IMR-90 (cell line): ENCODE results near the gene OSBPL1A. TPM values are rescaled to one million over a fixed set of nuclear protein-coding genes. Genes with fewer than 3 reads are reported as not detected.

Source experiments
- ATAC-seq: fragments of 200-7000 bp; cut with Tn5 transposase; 2 replicates; pipeline ENCODE4 v1.9.1; 2020; ENCODE audit warnings: low read depth, mild to moderate bottlenecking, moderate library complexity
- BruUV-seq: library from RNA; stranded (reverse); fragments of 400-500 nt; replicated peaks from 2 replicates; lab custom pipeline; 2021; lab: Mats Ljungman, UMichigan
- CTCF ChIA-PET: fragments of 300-600 bp; formaldehyde crosslinking; extraction: SDS; loops from one replicate; lab custom pipeline; 2021; ENCODE audit warnings: antibody characterized with exemption; lab: Yijun Ruan, JAX
- POLR2A ChIA-PET: fragments of 300-600 bp; sonication (Branson Sonifier 250); formaldehyde crosslinking; loops from one replicate; lab custom pipeline; 2022; ENCODE audit warnings: antibody characterized with exemption; ENCODE audit not compliant: unreplicated experiment; lab: Charles Lee
- DNase-seq: peaks from one replicate; pipeline ENCODE4 v3.0.0; 2013
- H2AFZ ChIP-seq: replicated peaks from 2 replicates; pipeline ENCODE3; 2013; ENCODE audit warnings: low read length, mild to moderate bottlenecking; ENCODE audit not compliant: poor library complexity
- H2AK5ac ChIP-seq: 2 replicates; pipeline ENCODE4 v1.6.1; 2013; ENCODE audit warnings: low read depth, low read length, inconsistent platforms
- H2AK9ac ChIP-seq: replicated peaks from 2 replicates; pipeline ENCODE3; 2013; ENCODE audit warnings: mild to moderate bottlenecking, low read depth, low read length, moderate library complexity; ENCODE audit not compliant: poor library complexity
- H2BK120ac ChIP-seq: 2 replicates; pipeline ENCODE4 v1.6.1; 2013; ENCODE audit warnings: low read depth, low read length, inconsistent platforms
- H2BK15ac ChIP-seq: 3 replicates; pipeline ENCODE4 v1.6.1; 2013; ENCODE audit warnings: low read depth, low read length, inconsistent platforms
- H2BK20ac ChIP-seq: 2 replicates; pipeline ENCODE4 v1.6.1; 2013; ENCODE audit warnings: low read depth, mild to moderate bottlenecking, inconsistent platforms, low read length, moderate library complexity
- H2BK5ac ChIP-seq: 2 replicates; pipeline ENCODE4 v1.6.1; 2013; ENCODE audit warnings: mild to moderate bottlenecking, low read depth, low read length, inconsistent platforms; ENCODE audit not compliant: poor library complexity, severe bottlenecking
- H3K14ac ChIP-seq: replicated peaks from 2 replicates; pipeline ENCODE4 v1.6.1; 2013; ENCODE audit warnings: low read depth, low read length, inconsistent platforms
- H3K18ac ChIP-seq: 2 replicates; pipeline ENCODE4 v1.6.1; 2013; ENCODE audit warnings: low read depth, low read length, control low read depth
- H3K23ac ChIP-seq: 2 replicates; pipeline ENCODE4 v1.6.1; 2013; ENCODE audit warnings: low read depth, low read length, inconsistent platforms
- H3K27ac ChIP-seq: 2 replicates; pipeline ENCODE4 v1.5.1; 2013; ENCODE audit warnings: mild to moderate bottlenecking, control low read depth, low read length; ENCODE audit not compliant: insufficient read depth
- H3K27me3 ChIP-seq: 2 replicates; pipeline ENCODE4 v1.6.1; 2013; ENCODE audit warnings: low read length; ENCODE audit not compliant: control insufficient read depth, insufficient read depth
- H3K36me3 ChIP-seq: 2 replicates; pipeline ENCODE4 v1.6.1; 2013; ENCODE audit warnings: low read length, mixed read lengths; ENCODE audit not compliant: control insufficient read depth, insufficient read depth
- H3K4ac ChIP-seq: 2 replicates; pipeline ENCODE4 v1.6.1; 2013; ENCODE audit warnings: low read depth, low read length, inconsistent platforms
- H3K4me1 ChIP-seq: 2 replicates; pipeline ENCODE4 v1.6.1; 2013; ENCODE audit warnings: low read length, mixed read lengths; ENCODE audit not compliant: control insufficient read depth, insufficient read depth
- H3K4me2 ChIP-seq: 2 replicates; pipeline ENCODE4 v1.6.1; 2013; ENCODE audit warnings: low read depth, mild to moderate bottlenecking, control low read depth, low read length, moderate library complexity
- H3K4me3 ChIP-seq: 2 replicates; pipeline ENCODE4 v1.5.1; 2013; ENCODE audit warnings: low read depth, mild to moderate bottlenecking, control low read depth, low read length, moderate library complexity; ENCODE audit not compliant: insufficient read depth
- H3K56ac ChIP-seq: 2 replicates; pipeline ENCODE4 v1.6.1; 2013; ENCODE audit warnings: low read length, inconsistent platforms; ENCODE audit not compliant: insufficient read depth; ENCODE audit errors: extremely low read depth
- H3K79me1 ChIP-seq, 2 experiments: 2 replicates each; pipeline ENCODE4 v1.6.1; 2013; ENCODE audit warnings: low read length in 2 of 2, inconsistent platforms in 1 of 2, low read depth in 1 of 2
- H3K9ac ChIP-seq: 2 replicates; pipeline ENCODE4 v1.6.1; 2013; ENCODE audit warnings: low read depth, low read length, control low read depth
- H3K9me1 ChIP-seq: 2 replicates; pipeline ENCODE4 v1.6.1; 2013; ENCODE audit warnings: low read length, inconsistent platforms; ENCODE audit not compliant: insufficient read depth
- H3K9me3 ChIP-seq: 2 replicates; pipeline ENCODE4 v1.6.1; 2013; ENCODE audit warnings: low read length; ENCODE audit not compliant: control insufficient read depth, insufficient read depth
- H4K20me1 ChIP-seq: 2 replicates; pipeline ENCODE4 v1.6.1; 2013; ENCODE audit warnings: low read length, inconsistent platforms; ENCODE audit not compliant: insufficient read depth
- H4K5ac ChIP-seq: 2 replicates; pipeline ENCODE4 v1.6.1; 2013; ENCODE audit warnings: mild to moderate bottlenecking, low read depth, low read length, control low read depth
- H4K8ac ChIP-seq, 2 experiments: 2 replicates each; pipeline ENCODE4 v1.6.1; 2013; ENCODE audit warnings: low read depth in 2 of 2, low read length in 2 of 2, control low read depth in 1 of 2, inconsistent platforms in 1 of 2
- H4K91ac ChIP-seq: 2 replicates; pipeline ENCODE4 v1.6.1; 2013; ENCODE audit warnings: low read depth, low read length, inconsistent platforms; ENCODE audit not compliant: insufficient read depth
- BHLHE40 ChIP-seq: fragments of 150-350 bp; IDR thresholded peaks from 2 replicates; pipeline ENCODE4 v1.6.1; 2016; ENCODE audit warnings: mild to moderate bottlenecking, low read depth, low read length
- CEBPB ChIP-seq: IDR thresholded peaks from 2 replicates; pipeline ENCODE4 v1.6.1; 2012; ENCODE audit warnings: low read depth, low read length, improper control_type of control experiment
- CHD1 ChIP-seq: IDR thresholded peaks from 2 replicates; pipeline ENCODE4 v1.6.1; 2012; ENCODE audit warnings: low read depth, low read length, improper control_type of control experiment
- MAFK ChIP-seq: IDR thresholded peaks from 2 replicates; pipeline ENCODE4 v1.6.1; 2012; ENCODE audit warnings: low read depth, low read length, improper control_type of control experiment
- MXI1 ChIP-seq: IDR thresholded peaks from 2 replicates; pipeline ENCODE4 v1.6.1; 2012; ENCODE audit warnings: low read depth, mild to moderate bottlenecking, low read length, moderate library complexity, borderline replicate concordance
- NFE2L2 ChIP-seq: fragments of 150-350 bp; IDR thresholded peaks from 2 replicates; pipeline ENCODE4 v1.6.1; 2016; ENCODE audit warnings: low read depth, mild to moderate bottlenecking, low read length
- POLR2A ChIP-seq: IDR thresholded peaks from 2 replicates; pipeline ENCODE4 v1.6.1; 2012; ENCODE audit warnings: mild to moderate bottlenecking, low read depth, low read length
- RAD21 ChIP-seq: IDR thresholded peaks from 2 replicates; pipeline ENCODE4 v1.6.1; 2012; ENCODE audit warnings: low read length, improper control_type of control experiment
- RCOR1 ChIP-seq: IDR thresholded peaks from 2 replicates; pipeline ENCODE4 v1.6.1; 2012; ENCODE audit warnings: mild to moderate bottlenecking, low read length, improper control_type of control experiment; ENCODE audit not compliant: insufficient replicate concordance
- SMC3 ChIP-seq: fragments of 150-350 bp; IDR thresholded peaks from 2 replicates; pipeline ENCODE4 v1.6.1; 2016; ENCODE audit warnings: low read depth, mild to moderate bottlenecking, antibody characterized with exemption, low read length, moderate library complexity
- dilution Hi-C: fragments of 300-500 bp; cut with HindIII; formaldehyde crosslinking; loops from one replicate; pipeline ENCODE4 v1.14.3; 2018; ENCODE audit warnings: low sequenced_read_pairs; ENCODE audit not compliant: unreplicated experiment
- in situ Hi-C: fragments of 300-500 bp; cut with MboI; formaldehyde crosslinking; loops from 3 replicates; pipeline ENCODE4 v1.14.3; 2019; ENCODE audit warnings: low sequenced_read_pairs, inconsistent platforms, mixed read lengths
- intact Hi-C: fragments of 100-400 bp; cut with micrococcal nuclease; formaldehyde crosslinking; loops from 2 replicates; pipeline ENCODE4 v1.10.0; 2022
- polyA plus RNA-seq, 3 experiments: library from polyadenylated mRNA; depleted of rRNA; stranded (reverse); fragments of >200 nt; gene quantifications; 2 replicates each; pipeline ENCODE4 v1.2.3, GENCODE V29; 2012; ENCODE audit warnings: low replicate concordance in 1 of 3
- total RNA-seq: library from RNA; depleted of rRNA; stranded (reverse); fragments of >200 nt; gene quantifications from 2 replicates; pipeline ENCODE4 v1.2.3, GENCODE V29; 2012
- TF ChIP-seq, protein P1 (sequence below): fragments of 150-350 bp; IDR thresholded peaks from 2 replicates; pipeline ENCODE4 v1.6.1; 2017; ENCODE audit warnings: mild to moderate bottlenecking, antibody characterized with exemption, low read length, low read depth
- TF ChIP-seq, protein P2 (sequence below): conservative IDR thresholded peaks from 2 replicates; pipeline ENCODE4 v1.5.1; 2012; ENCODE audit warnings: mild to moderate bottlenecking, low read depth, low read length, improper control_type of control experiment

The OSBPL1A gene
- total and polyA plus RNA-seq, 2 of the 4 experiments (the other 2 are of a cell fraction), result 29.4 to 70.4 TPM

DNA sequence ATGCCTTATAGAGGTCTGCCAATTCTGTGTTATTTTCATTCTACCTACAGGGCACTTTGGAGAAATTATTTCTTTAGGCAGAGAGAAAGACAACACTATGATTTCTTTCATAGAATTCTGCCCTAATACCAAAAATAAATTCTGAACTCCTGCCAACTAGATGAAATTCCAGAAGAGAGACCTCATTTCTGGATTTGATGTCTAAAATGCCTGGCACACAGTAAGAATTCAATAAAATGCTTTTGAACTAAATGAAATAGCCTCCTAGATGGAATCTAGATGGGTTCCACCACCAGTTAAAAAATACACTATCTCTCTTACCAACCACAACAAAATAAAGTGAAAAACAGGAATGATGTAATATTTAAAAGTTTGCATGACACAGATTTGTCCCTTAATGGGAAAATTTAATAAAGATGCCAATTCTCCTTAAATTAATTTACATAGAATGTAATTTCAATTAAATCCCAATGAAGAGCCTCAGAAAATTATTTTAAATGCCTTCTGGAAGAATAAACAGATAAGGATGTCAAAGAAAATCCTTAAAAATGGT is 75.0 kb downstream of the OSBPL1A start:
- Histone ChIP-seq H4K5ac (no peak overlapping the region), H3K14ac (no peak overlapping the region), H3K23ac (no peak overlapping the region), H3K9me3 (no peaks in the 10 kb centered on the region), H2BK5ac (no peak overlapping the region), H2AK9ac (no peak overlapping the region), H2AFZ (no peak overlapping the region), H3K79me1 (no peaks in the 10 kb centered on the region), H4K91ac (no peak overlapping the region), H3K18ac (no peak overlapping the region), H3K9ac (no peak overlapping the region), H2BK20ac (no peak overlapping the region), H4K20me1 (no peaks in the 10 kb centered on the region), H2BK15ac (no peak overlapping the region), H3K36me3 (no peaks in the 10 kb centered on the region), H3K4me1 (no peaks in the 10 kb centered on the region), H2AK5ac (no peak overlapping the region), H4K8ac (no peak overlapping the region), H3K4ac (no peak overlapping the region), H3K27ac (no peak overlapping the region), H3K56ac (no peak overlapping the region), H3K4me3 (no peak overlapping the region), H2BK120ac (no peak overlapping the region), H3K27me3 (no peaks in the 10 kb centered on the region), H3K4me2 (no peak overlapping the region), H3K9me1 (no peaks in the 10 kb centered on the region)
- ChIA-PET CTCF (no interaction called here), POLR2A (no interaction called here)
- ATAC-seq, result peak; percentile 63
- BruUV-seq, result no TSS peak
- in situ Hi-C loops, result no loop called here
- dilution Hi-C loops, result no loop called here
- TF ChIP-seq NFE2L2 (no peak), SMC3 (no peak), MXI1 (no peak), CHD1 (no peak), RAD21 (no peak), MAFK (no peak), POLR2A (no peak), RCOR1 (no peak), CEBPB (no peak), BHLHE40 (no peak)
- TF ChIP-seq, protein P1, sequence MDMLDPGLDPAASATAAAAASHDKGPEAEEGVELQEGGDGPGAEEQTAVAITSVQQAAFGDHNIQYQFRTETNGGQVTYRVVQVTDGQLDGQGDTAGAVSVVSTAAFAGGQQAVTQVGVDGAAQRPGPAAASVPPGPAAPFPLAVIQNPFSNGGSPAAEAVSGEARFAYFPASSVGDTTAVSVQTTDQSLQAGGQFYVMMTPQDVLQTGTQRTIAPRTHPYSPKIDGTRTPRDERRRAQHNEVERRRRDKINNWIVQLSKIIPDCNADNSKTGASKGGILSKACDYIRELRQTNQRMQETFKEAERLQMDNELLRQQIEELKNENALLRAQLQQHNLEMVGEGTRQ, result no peak
- TF ChIP-seq, protein P2, sequence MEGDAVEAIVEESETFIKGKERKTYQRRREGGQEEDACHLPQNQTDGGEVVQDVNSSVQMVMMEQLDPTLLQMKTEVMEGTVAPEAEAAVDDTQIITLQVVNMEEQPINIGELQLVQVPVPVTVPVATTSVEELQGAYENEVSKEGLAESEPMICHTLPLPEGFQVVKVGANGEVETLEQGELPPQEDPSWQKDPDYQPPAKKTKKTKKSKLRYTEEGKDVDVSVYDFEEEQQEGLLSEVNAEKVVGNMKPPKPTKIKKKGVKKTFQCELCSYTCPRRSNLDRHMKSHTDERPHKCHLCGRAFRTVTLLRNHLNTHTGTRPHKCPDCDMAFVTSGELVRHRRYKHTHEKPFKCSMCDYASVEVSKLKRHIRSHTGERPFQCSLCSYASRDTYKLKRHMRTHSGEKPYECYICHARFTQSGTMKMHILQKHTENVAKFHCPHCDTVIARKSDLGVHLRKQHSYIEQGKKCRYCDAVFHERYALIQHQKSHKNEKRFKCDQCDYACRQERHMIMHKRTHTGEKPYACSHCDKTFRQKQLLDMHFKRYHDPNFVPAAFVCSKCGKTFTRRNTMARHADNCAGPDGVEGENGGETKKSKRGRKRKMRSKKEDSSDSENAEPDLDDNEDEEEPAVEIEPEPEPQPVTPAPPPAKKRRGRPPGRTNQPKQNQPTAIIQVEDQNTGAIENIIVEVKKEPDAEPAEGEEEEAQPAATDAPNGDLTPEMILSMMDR, result no peak
- intact Hi-C loops, result loop anchor here (5.0 kb wide), 1 partner anchor 50 kb away; no protein-coding TSS in a partner anchor
- peak; percentile 58 for DNase-seq
